ENCODE measurements around the gene CDC26. TPM values are rescaled to one million over a fixed set of nuclear protein-coding genes. Genes with fewer than 3 reads are reported as not detected.

The CDC26 gene
- polyA plus RNA-seq (2013, experiment 1 of 2): 38.9 TPM
- 35.1 TPM for polyA plus RNA-seq (2013, experiment 2 of 2)

- Histone ChIP-seq H3K9me3 (ENCODE audit: control insufficient read depth, low read length) (no peaks in the 10 kb centered on the region), H3K4me1 (ENCODE audit: control insufficient read depth, insufficient read depth, low read length, poor library complexity, severe bottlenecking) (peaks cover 7% of the 10 kb centered on the region), H3K27ac (ENCODE audit: low read depth, low read length, severe bottlenecking) (peak within 1 kb of the TSS; percentile 87), H3K36me3 (ENCODE audit: control insufficient read depth, insufficient read depth, low read length) (peaks cover 67% of the 10 kb centered on the region), H3K4me3 (ENCODE audit: extremely low read depth, insufficient read depth, low read length, poor library complexity, severe bottlenecking) (peak within 1 kb of the TSS; percentile 82)
- WGBS, 2 experiments (ENCODE audit: insufficient coverage in 2 of 2): 0% methylated on average over 42 to 45 of the region's 63 CpGs
Measured at GRCh38 chr9:113275157-113276131, at the start of gene CDC26, which contains the start of gene PRPF4. CDC26 (minus strand) TSS chr9:113275572; CDS start chr9:113272507, 3,065 bp downstream. PRPF4 (plus strand) TSS chr9:113275658; CDS start chr9:113275744, 86 bp downstream.

GRCh38 chr9:113322671-113323070 is 47.3 kb upstream of the CDC26 start:
- H3K4me1 ChIP-seq (ENCODE audit: control insufficient read depth, insufficient read depth, low read length, poor library complexity, severe bottlenecking): no peaks in the 10 kb centered on the region
- WGBS, 2 experiments (ENCODE audit: insufficient coverage in 2 of 2): 77 to 83% methylated on average over 6 of the region's 6 CpGs
- H3K9me3 ChIP-seq (ENCODE audit: control insufficient read depth, low read length): no peaks in the 10 kb centered on the region
- no peak overlapping the region for H3K27ac ChIP-seq (ENCODE audit: low read depth, low read length, severe bottlenecking)
- no peak overlapping the region for H3K4me3 ChIP-seq (ENCODE audit: extremely low read depth, insufficient read depth, low read length, poor library complexity, severe bottlenecking)
- no peaks in the 10 kb centered on the region for H3K36me3 ChIP-seq (ENCODE audit: control insufficient read depth, insufficient read depth, low read length)

DNA sequence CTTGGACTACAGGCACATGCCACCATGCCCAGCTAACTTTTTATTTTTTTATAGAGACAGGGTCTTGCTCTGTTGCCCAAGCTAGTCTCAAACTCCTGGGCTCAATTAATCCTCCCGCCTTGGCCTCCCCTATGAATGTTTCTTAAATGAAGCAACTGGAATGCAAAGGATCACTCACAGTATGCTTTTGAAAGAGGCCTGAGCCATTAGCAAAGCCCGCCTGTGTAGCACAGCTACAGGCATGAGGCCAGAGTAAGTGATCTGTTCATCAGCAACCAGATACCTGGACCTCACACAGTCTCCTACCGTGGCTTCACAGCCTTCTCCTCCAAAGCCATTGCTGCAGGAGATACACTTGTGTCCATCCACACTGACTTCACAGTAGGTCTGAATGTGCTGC is 44.7 kb upstream of the CDC26 start:
- Histone ChIP-seq H3K27ac (ENCODE audit: low read depth, low read length, severe bottlenecking) (no peak overlapping the region), H3K4me1 (ENCODE audit: control insufficient read depth, insufficient read depth, low read length, poor library complexity, severe bottlenecking) (no peaks in the 10 kb centered on the region)
- WGBS, 2 experiments (ENCODE audit: insufficient coverage in 2 of 2): 88 to 89% methylated on average over 2 to 3 of the region's 3 CpGs

DNA sequence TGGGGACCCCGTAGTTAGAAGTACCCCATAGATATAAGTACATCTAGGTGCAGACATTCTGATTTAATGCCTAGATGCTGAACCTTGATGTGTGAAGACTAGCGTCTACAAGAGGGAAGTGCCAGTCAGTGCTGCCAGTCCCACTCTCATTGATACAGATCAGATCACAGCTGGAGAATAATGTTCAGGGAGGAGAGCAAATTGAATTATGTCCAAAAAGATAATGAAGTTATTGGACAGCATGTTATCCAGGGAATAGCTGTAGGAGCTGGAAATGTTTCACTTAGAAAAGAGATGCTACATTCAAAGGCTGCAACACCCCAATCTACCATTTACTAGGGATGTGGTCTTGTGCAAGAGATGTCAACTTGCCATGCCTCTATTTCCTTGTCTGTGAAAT is 43.7 kb upstream of the CDC26 start:
- 100% methylated on average over 1 of the region's 2 CpGs for WGBS, 2 experiments (ENCODE audit: insufficient coverage in 2 of 2)
- Histone ChIP-seq H3K4me1 (ENCODE audit: control insufficient read depth, insufficient read depth, low read length, poor library complexity, severe bottlenecking) (no peaks in the 10 kb centered on the region), H3K27ac (ENCODE audit: low read depth, low read length, severe bottlenecking) (no peak overlapping the region), H3K4me3 (ENCODE audit: extremely low read depth, insufficient read depth, low read length, poor library complexity, severe bottlenecking) (no peak overlapping the region), H3K9me3 (ENCODE audit: control insufficient read depth, low read length) (no peaks in the 10 kb centered on the region), H3K36me3 (ENCODE audit: control insufficient read depth, insufficient read depth, low read length) (no peaks in the 10 kb centered on the region)

More for the DNA sequence above, 44.7 kb upstream of the CDC26 start:
- no peaks in the 10 kb centered on the region for H3K36me3 ChIP-seq (ENCODE audit: control insufficient read depth, insufficient read depth, low read length)
- H3K9me3 ChIP-seq (ENCODE audit: control insufficient read depth, low read length): no peaks in the 10 kb centered on the region
- no peak overlapping the region for H3K4me3 ChIP-seq (ENCODE audit: extremely low read depth, insufficient read depth, low read length, poor library complexity, severe bottlenecking)

DNA sequence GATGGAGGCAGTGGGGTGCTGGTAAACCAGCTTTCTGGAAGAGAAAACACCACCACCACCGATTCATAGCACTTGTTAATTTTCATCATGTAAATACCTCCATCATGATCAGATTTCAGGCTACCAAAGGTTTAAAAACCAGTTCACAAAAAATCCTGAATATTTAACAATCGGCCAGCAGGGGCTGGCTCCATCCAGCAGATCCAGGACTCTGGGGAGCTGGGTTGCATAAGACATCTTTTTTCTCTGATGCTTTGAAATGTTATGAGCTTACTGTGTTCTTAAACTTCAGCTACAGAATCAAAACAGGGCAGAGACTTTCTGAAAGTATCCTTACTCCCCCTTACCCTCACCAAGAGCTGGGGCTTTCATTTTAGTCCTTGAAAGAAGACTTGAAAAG is 42.4 kb upstream of the CDC26 start:
- H3K4me3 ChIP-seq (ENCODE audit: extremely low read depth, insufficient read depth, low read length, poor library complexity, severe bottlenecking): no peak overlapping the region
- no peaks in the 10 kb centered on the region for H3K36me3 ChIP-seq (ENCODE audit: control insufficient read depth, insufficient read depth, low read length)
- H3K27ac ChIP-seq (ENCODE audit: low read depth, low read length, severe bottlenecking): no peak overlapping the region
- no CpG with 5 or more reads among the region's 2 CpGs for WGBS, 2 experiments (ENCODE audit: insufficient coverage in 2 of 2)
- H3K9me3 ChIP-seq (ENCODE audit: control insufficient read depth, low read length): no peaks in the 10 kb centered on the region
- no peaks in the 10 kb centered on the region for H3K4me1 ChIP-seq (ENCODE audit: control insufficient read depth, insufficient read depth, low read length, poor library complexity, severe bottlenecking)

DNA sequence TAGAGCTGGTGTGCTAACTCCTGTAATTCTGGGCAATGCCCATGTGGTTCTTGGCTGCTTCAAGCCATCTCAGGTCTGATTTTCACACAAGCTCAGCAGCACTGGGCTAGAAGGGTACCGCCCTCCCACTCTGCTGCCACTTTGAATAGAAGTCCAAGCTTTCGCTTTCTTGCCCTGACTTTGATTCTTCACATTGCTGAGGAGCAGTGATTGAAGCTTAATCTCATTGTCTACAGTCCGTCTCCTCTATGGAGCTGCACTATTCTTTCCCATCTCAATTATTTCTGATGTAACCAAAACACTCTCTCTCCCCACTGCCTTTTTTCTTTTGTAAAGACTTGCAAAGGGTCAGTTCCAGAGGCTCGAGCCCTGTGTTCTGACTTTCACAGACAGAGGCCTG is 40.7 kb upstream of the CDC26 start:
- H3K4me3 ChIP-seq (ENCODE audit: extremely low read depth, insufficient read depth, low read length, poor library complexity, severe bottlenecking): no peak overlapping the region
- H3K4me1 ChIP-seq (ENCODE audit: control insufficient read depth, insufficient read depth, low read length, poor library complexity, severe bottlenecking): no peaks in the 10 kb centered on the region
- WGBS, 2 experiments (ENCODE audit: insufficient coverage in 2 of 2): 92 to 100% methylated on average over 3 to 4 of the region's 4 CpGs

GRCh38 chr9:113315231-113315630 is 39.9 kb upstream of the CDC26 start:
- no peaks in the 10 kb centered on the region for H3K4me1 ChIP-seq (ENCODE audit: control insufficient read depth, insufficient read depth, low read length, poor library complexity, severe bottlenecking)
- H3K9me3 ChIP-seq (ENCODE audit: control insufficient read depth, low read length): no peaks in the 10 kb centered on the region
- H3K4me3 ChIP-seq (ENCODE audit: extremely low read depth, insufficient read depth, low read length, poor library complexity, severe bottlenecking): no peak overlapping the region
- H3K27ac ChIP-seq (ENCODE audit: low read depth, low read length, severe bottlenecking): no peak overlapping the region
- H3K36me3 ChIP-seq (ENCODE audit: control insufficient read depth, insufficient read depth, low read length): no peaks in the 10 kb centered on the region

More for the DNA sequence above, 40.7 kb upstream of the CDC26 start:
- H3K9me3 ChIP-seq (ENCODE audit: control insufficient read depth, low read length): no peaks in the 10 kb centered on the region
- H3K36me3 ChIP-seq (ENCODE audit: control insufficient read depth, insufficient read depth, low read length): no peaks in the 10 kb centered on the region
- H3K27ac ChIP-seq (ENCODE audit: low read depth, low read length, severe bottlenecking): no peak overlapping the region

- no peaks in the 10 kb centered on the region for H3K4me1 ChIP-seq (ENCODE audit: control insufficient read depth, insufficient read depth, low read length, poor library complexity, severe bottlenecking)
- WGBS, 2 experiments (ENCODE audit: insufficient coverage in 2 of 2): 85 to 87% methylated on average over 2 to 5 of the region's 5 CpGs
Measured at GRCh38 chr9:113313261-113313660, 37.9 kb upstream of the CDC26 start.

GRCh38 chr9:113311961-113312360 is 36.6 kb upstream of the CDC26 start:
- H3K4me1 ChIP-seq (ENCODE audit: control insufficient read depth, insufficient read depth, low read length, poor library complexity, severe bottlenecking): no peaks in the 10 kb centered on the region
- no peaks in the 10 kb centered on the region for H3K9me3 ChIP-seq (ENCODE audit: control insufficient read depth, low read length)
- no peak overlapping the region for H3K27ac ChIP-seq (ENCODE audit: low read depth, low read length, severe bottlenecking)
- no peak overlapping the region for H3K4me3 ChIP-seq (ENCODE audit: extremely low read depth, insufficient read depth, low read length, poor library complexity, severe bottlenecking)
- no peaks in the 10 kb centered on the region for H3K36me3 ChIP-seq (ENCODE audit: control insufficient read depth, insufficient read depth, low read length)
- WGBS, 2 experiments (ENCODE audit: insufficient coverage in 2 of 2): 83 to 100% methylated on average over 1 of the region's 3 CpGs

More at GRCh38 chr9:113313261-113313660, 37.9 kb upstream of the CDC26 start:
- H3K36me3 ChIP-seq (ENCODE audit: control insufficient read depth, insufficient read depth, low read length): no peaks in the 10 kb centered on the region
- H3K27ac ChIP-seq (ENCODE audit: low read depth, low read length, severe bottlenecking): no peak overlapping the region
- H3K4me3 ChIP-seq (ENCODE audit: extremely low read depth, insufficient read depth, low read length, poor library complexity, severe bottlenecking): no peak overlapping the region
- no peaks in the 10 kb centered on the region for H3K9me3 ChIP-seq (ENCODE audit: control insufficient read depth, low read length)

DNA sequence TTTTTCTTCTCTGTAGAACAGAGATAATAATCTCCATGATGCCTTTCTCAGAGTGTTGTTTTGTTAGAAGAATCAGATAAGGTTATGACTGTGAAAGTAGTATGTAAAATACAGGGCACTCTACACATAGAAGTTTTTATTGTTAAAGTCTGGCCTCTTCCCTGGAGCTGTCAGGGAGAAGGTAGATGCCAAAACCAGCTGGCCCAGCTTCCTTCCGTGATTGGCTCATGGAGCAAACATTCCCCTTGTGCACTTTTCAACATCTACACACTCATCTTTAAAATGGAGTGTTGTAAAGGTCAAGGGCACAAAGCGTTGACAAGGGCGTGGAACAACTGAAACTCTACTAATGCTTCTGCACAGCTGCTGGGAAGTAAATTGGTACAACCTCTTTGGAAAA is 35.2 kb upstream of the CDC26 start:
- WGBS, 2 experiments (ENCODE audit: insufficient coverage in 2 of 2): 100% methylated on average over 2 of the region's 3 CpGs; no CpG with 5 or more reads in 1 of the 2 experiments
- H3K36me3 ChIP-seq (ENCODE audit: control insufficient read depth, insufficient read depth, low read length): no peaks in the 10 kb centered on the region
- no peak overlapping the region for H3K27ac ChIP-seq (ENCODE audit: low read depth, low read length, severe bottlenecking)
- H3K4me1 ChIP-seq (ENCODE audit: control insufficient read depth, insufficient read depth, low read length, poor library complexity, severe bottlenecking): no peaks in the 10 kb centered on the region
- no peak overlapping the region for H3K4me3 ChIP-seq (ENCODE audit: extremely low read depth, insufficient read depth, low read length, poor library complexity, severe bottlenecking)
- H3K9me3 ChIP-seq (ENCODE audit: control insufficient read depth, low read length): no peaks in the 10 kb centered on the region
